GM23338 (cell line): ENCODE data around the gene PPP1R9B. TPM values are rescaled to one million over a fixed set of nuclear protein-coding genes. Genes with fewer than 3 reads are reported as not detected.

Experiments used
- ATAC-seq: fragments of 200-7000 bp; cut with Tn5 transposase; 3 replicates; pipeline ENCODE4 v1.9.1; 2020
- DNase-seq: peaks from one replicate; pipeline ENCODE4 v3.0.0-alpha.2; 2015; ENCODE audit warnings: low spot score
- H2AFZ ChIP-seq: fragments of 200-600 bp; sonication (generic); 2 replicates; pipeline ENCODE4 v1.8.0; 2016; ENCODE audit warnings: antibody characterized with exemption, mild to moderate bottlenecking, moderate library complexity
- H3F3A ChIP-seq: fragments of 200-600 bp; sonication (generic); replicated peaks from 2 replicates; pipeline ENCODE4 v1.8.0; 2017; ENCODE audit warnings: antibody characterized with exemption, mixed run types, low read depth
- H3K27ac ChIP-seq: fragments of 200-600 bp; sonication (generic); 2 replicates; pipeline ENCODE4 v1.6.1; 2016; ENCODE audit warnings: low read depth
- H3K27me3 ChIP-seq: fragments of 200-600 bp; sonication (generic); 2 replicates; pipeline ENCODE4 v1.8.0; 2016; ENCODE audit warnings: mild to moderate bottlenecking, mixed run types, moderate library complexity; ENCODE audit not compliant: insufficient read depth
- H3K36me3 ChIP-seq: fragments of 200-600 bp; sonication (generic); 2 replicates; pipeline ENCODE4 v1.8.0; 2016; ENCODE audit warnings: mild to moderate bottlenecking; ENCODE audit not compliant: insufficient read depth
- H3K4me1 ChIP-seq: fragments of 200-600 bp; sonication (generic); 2 replicates; pipeline ENCODE4 v1.8.0; 2016; ENCODE audit warnings: mild to moderate bottlenecking, moderate library complexity; ENCODE audit not compliant: insufficient read depth
- H3K4me2 ChIP-seq: fragments of 200-600 bp; sonication (generic); 2 replicates; pipeline ENCODE4 v1.7.1; 2017; ENCODE audit warnings: mixed run types
- H3K4me3 ChIP-seq: fragments of 200-600 bp; sonication (generic); 2 replicates; pipeline ENCODE4 v1.6.1; 2016; ENCODE audit warnings: mixed run types
- H3K79me2 ChIP-seq: fragments of 200-600 bp; sonication (generic); replicated peaks from 2 replicates; pipeline ENCODE4 v1.8.0; 2017; ENCODE audit warnings: mild to moderate bottlenecking; ENCODE audit not compliant: insufficient read depth
- H3K9me2 ChIP-seq: fragments of 200-600 bp; sonication (generic); 2 replicates; pipeline ENCODE4 v1.8.0; 2017; ENCODE audit not compliant: insufficient read depth
- H4K20me1 ChIP-seq: fragments of 200-600 bp; sonication (generic); replicated peaks from 2 replicates; pipeline ENCODE4 v1.8.0; 2017; ENCODE audit warnings: mild to moderate bottlenecking; ENCODE audit not compliant: insufficient read depth
- H3K27ac Mint-ChIP-seq: 2 replicates; pipeline ENCODE4 v1.8.0; 2020; ENCODE audit warnings: inconsistent platforms, mild to moderate bottlenecking, moderate library complexity, mixed read lengths
- H3K27me3 Mint-ChIP-seq: 3 replicates; pipeline ENCODE4 v1.8.0; 2022; ENCODE audit warnings: low read depth, mild to moderate bottlenecking, moderate library complexity, mixed read lengths, inconsistent platforms; ENCODE audit not compliant: insufficient read depth, poor library complexity
- H3K36me3 Mint-ChIP-seq: 3 replicates; pipeline ENCODE4 v1.8.0; 2021; ENCODE audit warnings: low read depth, mild to moderate bottlenecking, inconsistent platforms, moderate library complexity, mixed read lengths
- H3K4me1 Mint-ChIP-seq: 3 replicates; pipeline ENCODE4 v1.8.0; 2020; ENCODE audit warnings: mild to moderate bottlenecking, inconsistent platforms, mixed read lengths
- H3K4me3 Mint-ChIP-seq: 3 replicates; pipeline ENCODE4 v1.8.0; 2021; ENCODE audit warnings: moderate library complexity, mild to moderate bottlenecking, inconsistent platforms, mixed read lengths
- H3K9me3 Mint-ChIP-seq: 3 replicates; pipeline ENCODE4 v1.8.0; 2020; ENCODE audit warnings: moderate library complexity, mild to moderate bottlenecking, inconsistent platforms, mixed read lengths
- CREB1 ChIP-seq: fragments of 250-450 bp; sonication (Bioruptor Pico); IDR thresholded peaks from 2 replicates; pipeline ENCODE4 v1.5.0; 2020; ENCODE audit warnings: low read depth, mild to moderate bottlenecking, moderate library complexity
- CTCF ChIP-seq, 2 experiments: fragments of 200-600 bp in 1 of 2; sonication (generic) in 1 of 2; conservative IDR thresholded peaks; 2 replicates each; pipeline versions ENCODE4 v1.5.1 to v1.6.1; 2016 to 2017; ENCODE audit warnings: antibody characterized with exemption in 2 of 2, low read depth in 2 of 2, mild to moderate bottlenecking in 2 of 2, moderate library complexity in 1 of 2
- ETS1 ChIP-seq: IDR thresholded peaks from 2 replicates; pipeline ENCODE4 v1.6.1; 2016; ENCODE audit warnings: antibody characterized with exemption
- EZH2 ChIP-seq: fragments of 200-600 bp; sonication (generic); IDR thresholded peaks from one replicate; pipeline ENCODE4 v1.8.0; 2017; ENCODE audit warnings: antibody characterized with exemption, mild to moderate bottlenecking, low read depth; ENCODE audit not compliant: unreplicated experiment
- EZH2phosphoT487 ChIP-seq: fragments of 200-600 bp; sonication (generic); IDR thresholded peaks from one replicate; pipeline ENCODE4 v1.8.1; 2018; ENCODE audit warnings: antibody characterized with exemption; ENCODE audit not compliant: unreplicated experiment
- JUNB ChIP-seq: IDR thresholded peaks from one replicate; pipeline ENCODE4 v1.6.1; 2016; ENCODE audit warnings: antibody characterized with exemption; ENCODE audit not compliant: unreplicated experiment
- NANOG ChIP-seq: IDR thresholded peaks from 2 replicates; pipeline ENCODE4 v1.6.1; 2016; ENCODE audit warnings: antibody characterized with exemption, borderline replicate concordance
- POLR2AphosphoS5 ChIP-seq: IDR thresholded peaks from 2 replicates; pipeline ENCODE4 v1.6.1; 2016; ENCODE audit warnings: antibody characterized with exemption, low read depth
- STAT1 ChIP-seq: IDR thresholded peaks from one replicate; pipeline ENCODE4 v1.6.1; 2016; ENCODE audit warnings: antibody characterized with exemption; ENCODE audit not compliant: unreplicated experiment
- ZNF114 ChIP-seq: fragments of 250-450 bp; sonication (Bioruptor Pico); IDR thresholded peaks from 2 replicates; pipeline ENCODE4 v1.5.0; 2020; ENCODE audit warnings: mild to moderate bottlenecking, moderate library complexity
- ZNF331 ChIP-seq: fragments of 250-450 bp; sonication (Bioruptor Pico); IDR thresholded peaks from 2 replicates; pipeline ENCODE4 v1.5.0; 2020; ENCODE audit warnings: low read depth, mild to moderate bottlenecking, moderate library complexity
- ZNF462 ChIP-seq: fragments of 250-450 bp; sonication (Bioruptor Pico); IDR thresholded peaks from 2 replicates; pipeline ENCODE4 v1.5.0; 2020; ENCODE audit warnings: mild to moderate bottlenecking, moderate library complexity
- polyA plus RNA-seq: library from polyadenylated mRNA; unstranded; fragments of >200 nt; fragmentation: Nextera tagmentation; extraction: Ambion mirVana; gene quantifications from 2 replicates; pipeline ENCODE4 v1.2.1, GENCODE V29; 2016
- total RNA-seq: library from RNA; depleted of rRNA; stranded (reverse); fragments of >200 nt; shearing (Covaris generic); gene quantifications from 2 replicates; pipeline ENCODE4 v1.2.3, GENCODE V29; 2014
- TF ChIP-seq, protein P1 (sequence below): IDR thresholded peaks from one replicate; pipeline ENCODE4 v1.6.1; 2018; ENCODE audit warnings: antibody characterized with exemption; ENCODE audit not compliant: unreplicated experiment

PPP1R9B gene
- total and polyA plus RNA-seq, 2 experiments from 2014 or later = 2.1 to 10.5 TPM

DNA sequence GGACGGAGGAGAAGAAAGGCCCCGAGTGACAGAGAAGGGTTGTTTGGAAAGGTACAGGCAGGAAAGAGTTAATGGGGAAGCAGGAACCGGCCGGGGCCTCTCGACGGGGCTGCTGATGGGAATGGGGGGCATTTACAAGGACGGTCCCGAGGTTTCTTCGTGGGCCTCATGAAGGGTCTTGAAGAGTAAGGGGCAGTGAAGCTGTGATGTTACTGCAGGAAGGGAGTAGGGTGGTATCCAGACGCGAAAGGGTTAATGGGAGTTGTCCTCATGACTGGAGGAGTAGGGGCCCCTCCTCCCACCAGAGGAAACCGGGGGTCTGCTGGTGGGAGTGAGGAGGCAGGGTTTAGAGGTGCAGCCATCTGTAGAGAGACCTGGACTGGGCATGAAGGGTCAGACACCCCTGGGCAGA lies 54.8 kb downstream of the PPP1R9B start:
- Mint-ChIP-seq H3K36me3 (peaks cover 2% of the 10 kb centered on the region; the same call in 1 of the 3 replicates), H3K4me3 (peak overlapping the region; percentile 98), H3K27me3 (peaks cover 10% of the 10 kb centered on the region), H3K9me3 (no peaks in the 10 kb centered on the region), H3K27ac (peak overlapping the region; percentile 90), H3K4me1 (peaks cover 7% of the 10 kb centered on the region)
- peak overlapping the region; percentile 96 for H3K4me2 ChIP-seq
- H3K79me2 ChIP-seq = no peaks in the 10 kb centered on the region
- H3K36me3 ChIP-seq = no peaks in the 10 kb centered on the region
- no peaks in the 10 kb centered on the region for H3K9me2 ChIP-seq
- H3K4me1 ChIP-seq = peaks cover under 1% of the 10 kb centered on the region; the same call in 1 of the 2 replicates
- H3K27ac ChIP-seq = no peak overlapping the region
- H3F3A ChIP-seq = no peaks in the 10 kb centered on the region
- DNase-seq = peak; percentile 68
- H2AFZ ChIP-seq = peak overlapping the region; percentile 97
- ATAC-seq = peak; percentile 16
- H4K20me1 ChIP-seq = no peaks in the 10 kb centered on the region
- TF ChIP-seq EZH2phosphoT487 = no peak
- TF ChIP-seq NANOG = no peak
- TF ChIP-seq, protein P1, sequence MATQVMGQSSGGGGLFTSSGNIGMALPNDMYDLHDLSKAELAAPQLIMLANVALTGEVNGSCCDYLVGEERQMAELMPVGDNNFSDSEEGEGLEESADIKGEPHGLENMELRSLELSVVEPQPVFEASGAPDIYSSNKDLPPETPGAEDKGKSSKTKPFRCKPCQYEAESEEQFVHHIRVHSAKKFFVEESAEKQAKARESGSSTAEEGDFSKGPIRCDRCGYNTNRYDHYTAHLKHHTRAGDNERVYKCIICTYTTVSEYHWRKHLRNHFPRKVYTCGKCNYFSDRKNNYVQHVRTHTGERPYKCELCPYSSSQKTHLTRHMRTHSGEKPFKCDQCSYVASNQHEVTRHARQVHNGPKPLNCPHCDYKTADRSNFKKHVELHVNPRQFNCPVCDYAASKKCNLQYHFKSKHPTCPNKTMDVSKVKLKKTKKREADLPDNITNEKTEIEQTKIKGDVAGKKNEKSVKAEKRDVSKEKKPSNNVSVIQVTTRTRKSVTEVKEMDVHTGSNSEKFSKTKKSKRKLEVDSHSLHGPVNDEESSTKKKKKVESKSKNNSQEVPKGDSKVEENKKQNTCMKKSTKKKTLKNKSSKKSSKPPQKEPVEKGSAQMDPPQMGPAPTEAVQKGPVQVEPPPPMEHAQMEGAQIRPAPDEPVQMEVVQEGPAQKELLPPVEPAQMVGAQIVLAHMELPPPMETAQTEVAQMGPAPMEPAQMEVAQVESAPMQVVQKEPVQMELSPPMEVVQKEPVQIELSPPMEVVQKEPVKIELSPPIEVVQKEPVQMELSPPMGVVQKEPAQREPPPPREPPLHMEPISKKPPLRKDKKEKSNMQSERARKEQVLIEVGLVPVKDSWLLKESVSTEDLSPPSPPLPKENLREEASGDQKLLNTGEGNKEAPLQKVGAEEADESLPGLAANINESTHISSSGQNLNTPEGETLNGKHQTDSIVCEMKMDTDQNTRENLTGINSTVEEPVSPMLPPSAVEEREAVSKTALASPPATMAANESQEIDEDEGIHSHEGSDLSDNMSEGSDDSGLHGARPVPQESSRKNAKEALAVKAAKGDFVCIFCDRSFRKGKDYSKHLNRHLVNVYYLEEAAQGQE = no peak
- no peak for TF ChIP-seq CREB1 (CRISPR knock-in tag)
- no peak for TF ChIP-seq ZNF331 (CRISPR knock-in tag)
- TF ChIP-seq ZNF114 = no peak
- no peak for TF ChIP-seq POLR2AphosphoS5
- no peak for TF ChIP-seq JUNB
- no peak for TF ChIP-seq CTCF (conservative IDR thresholded peaks at IDR 0.05; ENCODE audit: low read depth in 2 of 2)
- TF ChIP-seq ETS1 = no peak
- TF ChIP-seq EZH2 = no peak
- TF ChIP-seq STAT1 = no peak
- no peak for TF ChIP-seq ZNF462 (CRISPR knock-in tag)
- H3K4me3 ChIP-seq = peak overlapping the region; percentile 95
- no peaks in the 10 kb centered on the region for H3K27me3 ChIP-seq
